Measurements from ENCODE around the gene ACY1.

- TF ChIP-seq CTCF (tag by site-specific recombination; IDR thresholded peaks at IDR 0.05) (no peak), ZNF362 (tag by site-specific recombination; IDR thresholded peaks at IDR 0.05) (no peak), ZNF76 (tag by site-specific recombination; IDR thresholded peaks at IDR 0.05; ENCODE audit: borderline replicate concordance, low read depth) (no peak), ZNF529 (tag by site-specific recombination; IDR thresholded peaks at IDR 0.05; ENCODE audit: insufficient replicate concordance) (no peak), ZNF23 (tag by site-specific recombination; IDR thresholded peaks at IDR 0.05; ENCODE audit: borderline replicate concordance) (no peak), ZBTB20 (tag by site-specific recombination; IDR thresholded peaks at IDR 0.05) (no peak), ZBTB11 (tag by site-specific recombination; conservative IDR thresholded peaks at IDR 0.05; ENCODE audit: low read depth) (no peak), ZNF335 (tag by site-specific recombination; conservative IDR thresholded peaks at IDR 0.05) (no peak), REST (tag by site-specific recombination; IDR thresholded peaks at IDR 0.05) (no peak), ZNF670 (tag by site-specific recombination; IDR thresholded peaks at IDR 0.05; ENCODE audit: low read depth) (no peak), PRDM2 (tag by site-specific recombination; IDR thresholded peaks at IDR 0.05; ENCODE audit: borderline replicate concordance) (no peak), ZNF133 (tag by site-specific recombination; IDR thresholded peaks at IDR 0.05) (no peak), ZNF660 (tag by site-specific recombination; IDR thresholded peaks at IDR 0.05) (no peak)
Measured at GRCh38 chr3:51970606-51971300, 12.6 kb upstream of the ACY1 start.

Data from HEK293 (cell line).